ENCODE results near the gene VAV2. TPM values are rescaled to one million over a fixed set of nuclear protein-coding genes. Genes with fewer than 3 reads are reported as not detected.

VAV2 gene
- total and polyA plus RNA-seq, 5 donors from 2014 or later: 0.24 to 0.67 (median 0.37) TPM; not detected in 1

GRCh38 chr9:134025606-134026541, 33.8 kb upstream of the VAV2 start:
- no peaks in the 10 kb centered on the region for H3K36me3 Mint-ChIP-seq
- Histone ChIP-seq H3K4me1 (ENCODE audit: control insufficient read depth, insufficient read depth, low read length, poor library complexity, severe bottlenecking) (peaks cover 12% of the 10 kb centered on the region), H3K9me3 (ENCODE audit: control insufficient read depth in 2 of 2, low read length in 2 of 2) (no peaks in the 10 kb centered on the region), H3K27me3 (ENCODE audit: control insufficient read depth, insufficient read depth, low read length) (no peaks in the 10 kb centered on the region), H3K36me3 (ENCODE audit: control insufficient read depth, insufficient read depth, low read length) (no peaks in the 10 kb centered on the region), H3K27ac (ENCODE audit: insufficient read depth, low read length, poor library complexity, severe bottlenecking) (peak overlapping the region; percentile 41), H3K4me3 (ENCODE audit: low read depth, low read length) (peak overlapping the region; percentile 75)
- peaks cover 2 to 24% (median 8%) of the 10 kb centered on the region in 4 donors for H3K4me1 Mint-ChIP-seq
- H3K4me3 Mint-ChIP-seq: peak overlapping the region; percentile 55 to 90 (median 85)
- peak in 2 of 3 donors; percentile 31 to 70 for DNase-seq
- ATAC-seq (ENCODE audit: low read depth in 2 of 2): peak; percentile 8 to 24
- no peak overlapping the region for H3K27ac Mint-ChIP-seq
- H3K27me3 Mint-ChIP-seq: no peaks in the 10 kb centered on the region
- H3K9me3 Mint-ChIP-seq: no peaks in the 10 kb centered on the region

DNA sequence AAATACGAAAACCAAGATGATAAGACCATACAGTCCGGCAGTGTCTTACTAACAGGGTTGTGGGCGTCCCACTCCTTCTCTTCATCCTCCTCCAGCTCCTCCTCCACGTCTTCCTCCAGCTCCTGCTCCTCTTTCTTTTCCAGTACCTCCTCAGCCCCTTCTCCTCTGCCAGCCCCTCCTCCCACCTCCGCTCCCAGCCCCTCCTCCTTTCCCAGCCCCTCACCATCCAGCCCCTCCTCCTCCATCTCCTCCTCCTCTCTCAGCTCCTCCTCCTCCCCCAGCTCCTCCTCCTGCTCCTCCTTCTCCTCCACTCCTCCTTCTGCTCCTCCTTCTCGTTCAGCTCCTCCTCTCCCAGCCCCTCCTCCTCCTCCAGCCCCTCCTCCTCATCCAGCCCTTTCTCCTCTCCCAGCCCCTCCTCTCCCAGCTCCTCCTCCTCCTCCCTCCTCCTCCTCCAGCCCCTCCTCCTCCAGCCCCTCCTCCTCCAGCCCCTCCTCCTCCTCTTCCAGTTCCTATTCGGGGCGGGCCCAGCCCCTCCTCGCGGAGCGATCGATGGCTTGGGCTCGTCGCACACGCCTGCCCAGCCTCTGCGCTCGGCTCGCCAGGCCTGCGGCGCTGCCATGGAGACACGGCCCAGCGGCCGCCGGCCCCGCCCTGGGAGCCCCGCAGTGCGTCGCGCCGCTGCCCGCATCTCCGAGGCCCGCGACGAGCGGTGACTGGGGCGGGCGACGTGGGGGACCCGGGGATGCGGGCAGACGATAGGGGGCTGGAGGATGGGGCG, 32.9 kb upstream of the VAV2 start, which contains the start of gene BRD3OS:
TSS of gene BRD3OS (plus strand) at position 654 of the 778 bp plus-strand sequence. CDS start 1,267 bp downstream, outside the sequence.
- Mint-ChIP-seq H3K27me3 (no peaks in the 10 kb centered on the region), H3K4me3 (peak within 1 kb of the TSS; percentile 55 to 90 (median 85)), H3K9me3 (no peaks in the 10 kb centered on the region), H3K36me3 (no peaks in the 10 kb centered on the region), H3K4me1 (peaks cover 2 to 24% (median 8%) of the 10 kb centered on the region in 4 donors), H3K27ac (peak within 1 kb of the TSS; percentile 49 to 67 (median 52))
- no peaks in the 10 kb centered on the region for H3K36me3 ChIP-seq (ENCODE audit: control insufficient read depth, insufficient read depth, low read length)
- peaks cover 12% of the 10 kb centered on the region for H3K4me1 ChIP-seq (ENCODE audit: control insufficient read depth, insufficient read depth, low read length, poor library complexity, severe bottlenecking)
- H3K27me3 ChIP-seq (ENCODE audit: control insufficient read depth, insufficient read depth, low read length): no peaks in the 10 kb centered on the region
- ATAC-seq (ENCODE audit: low read depth in 2 of 2): peak; percentile 92
- peak within 1 kb of the TSS; percentile 75 for H3K4me3 ChIP-seq (ENCODE audit: low read depth, low read length)
- H3K27ac ChIP-seq (ENCODE audit: insufficient read depth, low read length, poor library complexity, severe bottlenecking): peak within 1 kb of the TSS; percentile 41
- DNase-seq: peak; percentile 88 to 96 (median 92)
- H3K9me3 ChIP-seq (ENCODE audit: control insufficient read depth in 2 of 2, low read length in 2 of 2): no peaks in the 10 kb centered on the region

DNA sequence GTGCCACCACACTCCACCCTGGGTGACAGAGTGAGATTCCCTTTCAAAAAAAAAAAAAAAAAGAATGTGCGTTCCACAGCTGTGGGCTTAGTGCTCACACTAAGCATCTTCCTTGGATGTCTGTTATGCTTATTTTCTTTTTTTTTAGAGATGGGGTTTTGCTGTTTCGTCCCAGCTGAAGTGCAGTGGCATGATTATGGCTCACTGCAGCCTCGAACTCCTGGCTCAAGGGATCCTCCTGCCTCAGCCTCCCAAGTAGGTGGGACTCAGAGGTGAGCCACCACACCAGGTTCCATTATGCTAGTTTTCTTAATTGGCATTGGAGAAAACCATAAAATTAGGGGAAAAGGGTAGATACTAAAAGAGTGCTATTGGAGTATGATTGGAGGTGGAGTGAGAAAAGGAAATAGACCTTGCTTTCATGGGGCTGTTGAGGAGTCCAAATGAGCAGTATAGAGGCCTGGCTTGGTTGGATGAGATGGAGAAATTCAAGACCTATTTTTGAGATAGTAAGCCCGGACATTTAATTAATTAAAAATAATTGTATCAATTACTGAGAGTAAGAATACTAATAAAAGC, 32.2 kb upstream of the VAV2 start:
- H3K27ac Mint-ChIP-seq: peak overlapping the region; percentile 49 to 67 (median 52)
- H3K27me3 ChIP-seq (ENCODE audit: control insufficient read depth, insufficient read depth, low read length): no peaks in the 10 kb centered on the region

GRCh38 chr9:134014946-134015345, 22.8 kb upstream of the VAV2 start:
- Histone ChIP-seq H3K27me3 (ENCODE audit: control insufficient read depth, insufficient read depth, low read length) (no peaks in the 10 kb centered on the region), H3K9me3 (ENCODE audit: control insufficient read depth in 2 of 2, low read length in 2 of 2) (no peaks in the 10 kb centered on the region), H3K27ac (ENCODE audit: insufficient read depth, low read length, poor library complexity, severe bottlenecking) (no peak overlapping the region), H3K4me3 (ENCODE audit: low read depth, low read length) (no peak overlapping the region), H3K36me3 (ENCODE audit: control insufficient read depth, insufficient read depth, low read length) (no peaks in the 10 kb centered on the region), H3K4me1 (ENCODE audit: control insufficient read depth, insufficient read depth, low read length, poor library complexity, severe bottlenecking) (no peaks in the 10 kb centered on the region)
- no peaks in the 10 kb centered on the region for H3K36me3 Mint-ChIP-seq
- ATAC-seq (ENCODE audit: low read depth in 2 of 2): no peak
- peaks cover 0 to 3% (median 0%) of the 10 kb centered on the region in 7 donors for H3K9me3 Mint-ChIP-seq
- no peak overlapping the region for H3K4me3 Mint-ChIP-seq
- no peak overlapping the region for H3K27ac Mint-ChIP-seq
- no peaks in the 10 kb centered on the region for H3K4me1 Mint-ChIP-seq
- H3K27me3 Mint-ChIP-seq: no peaks in the 10 kb centered on the region
- DNase-seq: no peak

More for the DNA sequence above, 32.2 kb upstream of the VAV2 start:
- H3K4me1 ChIP-seq (ENCODE audit: control insufficient read depth, insufficient read depth, low read length, poor library complexity, severe bottlenecking): peaks cover 12% of the 10 kb centered on the region
- peak overlapping the region; percentile 55 to 85 (median 82) for H3K4me3 Mint-ChIP-seq
- DNase-seq: peak in 1 of 3 donors; percentile 6
- H3K4me1 Mint-ChIP-seq: peaks cover 2 to 24% (median 8%) of the 10 kb centered on the region in 4 donors
- peak overlapping the region; percentile 37 for H3K4me3 ChIP-seq (ENCODE audit: low read depth, low read length)
- ATAC-seq (ENCODE audit: low read depth in 2 of 2): no peak
- H3K27ac ChIP-seq (ENCODE audit: insufficient read depth, low read length, poor library complexity, severe bottlenecking): no peak overlapping the region
- H3K9me3 Mint-ChIP-seq: no peaks in the 10 kb centered on the region
- no peaks in the 10 kb centered on the region for H3K9me3 ChIP-seq (ENCODE audit: control insufficient read depth in 2 of 2, low read length in 2 of 2)
- no peaks in the 10 kb centered on the region for H3K36me3 ChIP-seq (ENCODE audit: control insufficient read depth, insufficient read depth, low read length)
- no peaks in the 10 kb centered on the region for H3K27me3 Mint-ChIP-seq
- H3K36me3 Mint-ChIP-seq: no peaks in the 10 kb centered on the region

DNA sequence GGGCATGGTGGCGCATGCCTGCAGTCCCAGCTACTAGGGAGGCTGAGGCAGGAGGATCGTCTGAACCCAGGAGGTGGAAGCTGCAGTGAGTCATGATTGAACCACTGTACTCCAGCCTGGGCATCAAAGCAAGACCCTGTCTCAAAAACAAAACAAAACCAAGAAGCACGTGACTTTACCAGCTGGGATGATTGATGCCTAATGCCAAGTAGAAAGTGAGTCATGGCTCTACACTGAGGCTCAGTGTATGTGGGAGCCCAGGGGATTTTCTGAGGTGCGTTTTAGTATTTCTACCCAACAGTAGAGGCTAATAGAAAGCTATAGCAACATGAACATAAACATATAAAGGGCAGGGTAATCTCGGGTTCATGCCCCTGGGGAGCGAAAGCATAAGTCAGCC, 19.3 kb upstream of the VAV2 start:
- DNase-seq (no peak), ATAC-seq (ENCODE audit: low read depth in 2 of 2) (no peak)
- Histone ChIP-seq H3K27me3 (ENCODE audit: control insufficient read depth, insufficient read depth, low read length) (no peaks in the 10 kb centered on the region), H3K4me1 (ENCODE audit: control insufficient read depth, insufficient read depth, low read length, poor library complexity, severe bottlenecking) (no peaks in the 10 kb centered on the region), H3K27ac (ENCODE audit: insufficient read depth, low read length, poor library complexity, severe bottlenecking) (no peak overlapping the region), H3K4me3 (ENCODE audit: low read depth, low read length) (no peak overlapping the region), H3K9me3 (ENCODE audit: control insufficient read depth in 2 of 2, low read length in 2 of 2) (no peaks in the 10 kb centered on the region), H3K36me3 (ENCODE audit: control insufficient read depth, insufficient read depth, low read length) (no peaks in the 10 kb centered on the region)
- no peaks in the 10 kb centered on the region for H3K27me3 Mint-ChIP-seq
- no peak overlapping the region for H3K27ac Mint-ChIP-seq
- H3K36me3 Mint-ChIP-seq: no peaks in the 10 kb centered on the region
- peaks cover 0 to 8% (median 0%) of the 10 kb centered on the region in 7 donors for H3K9me3 Mint-ChIP-seq
- H3K4me1 Mint-ChIP-seq: no peaks in the 10 kb centered on the region
- no peak overlapping the region for H3K4me3 Mint-ChIP-seq

DNA sequence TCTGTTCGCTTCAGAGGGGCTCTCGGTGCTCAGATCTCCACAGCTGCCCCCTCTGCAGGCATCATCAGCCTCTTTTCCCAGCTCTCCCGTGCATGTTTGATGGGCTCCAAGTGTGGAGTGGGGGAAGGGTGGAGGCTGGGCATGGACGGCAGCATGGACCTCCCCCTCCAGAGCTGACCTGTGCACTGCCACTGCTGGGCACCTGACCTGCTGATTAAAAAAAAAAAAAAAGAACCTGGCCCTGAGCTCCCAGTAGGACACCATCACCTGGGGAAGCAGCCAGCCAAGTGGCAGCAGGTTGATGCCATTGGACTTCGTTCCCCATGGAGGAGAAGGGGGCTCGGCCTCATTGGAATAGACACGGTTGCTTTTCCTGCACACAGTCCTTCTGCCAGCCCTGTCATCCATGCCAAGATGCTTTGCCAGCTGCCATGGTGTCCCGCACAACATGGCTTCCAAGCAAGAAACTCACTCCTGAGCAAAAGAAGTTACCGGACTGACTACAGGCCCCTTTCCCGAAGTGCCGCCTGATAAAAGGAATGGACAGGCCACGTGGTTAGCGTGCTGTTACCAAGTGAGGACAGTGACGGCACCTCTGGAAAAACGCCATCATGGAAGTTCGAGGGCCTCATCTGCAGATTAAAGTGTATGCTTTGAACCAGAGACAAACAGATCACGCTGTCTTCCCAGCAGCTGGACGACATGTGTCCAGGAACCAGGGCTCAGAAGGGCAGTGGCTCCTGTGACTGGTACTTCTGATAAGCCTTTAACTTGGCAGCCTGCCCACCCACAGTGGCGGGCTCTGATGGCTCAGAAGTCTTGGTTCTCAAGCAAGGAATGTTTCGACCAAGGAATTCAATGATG, 18.4 kb upstream of the VAV2 start:
- H3K9me3 ChIP-seq (ENCODE audit: control insufficient read depth in 2 of 2, low read length in 2 of 2): no peaks in the 10 kb centered on the region
- no peak overlapping the region for H3K4me3 Mint-ChIP-seq
- no peaks in the 10 kb centered on the region for H3K36me3 Mint-ChIP-seq
- no peak overlapping the region for H3K27ac Mint-ChIP-seq
- ATAC-seq (ENCODE audit: low read depth in 2 of 2) (no peak), DNase-seq (no peak)
- H3K4me3 ChIP-seq (ENCODE audit: low read depth, low read length): no peak overlapping the region
- H3K27ac ChIP-seq (ENCODE audit: insufficient read depth, low read length, poor library complexity, severe bottlenecking): no peak overlapping the region
- H3K36me3 ChIP-seq (ENCODE audit: control insufficient read depth, insufficient read depth, low read length): no peaks in the 10 kb centered on the region
- H3K4me1 Mint-ChIP-seq: no peaks in the 10 kb centered on the region
- no peaks in the 10 kb centered on the region for H3K27me3 ChIP-seq (ENCODE audit: control insufficient read depth, insufficient read depth, low read length)
- no peaks in the 10 kb centered on the region for H3K27me3 Mint-ChIP-seq
- H3K9me3 Mint-ChIP-seq: peaks cover 0 to 8% (median 0%) of the 10 kb centered on the region in 7 donors
- H3K4me1 ChIP-seq (ENCODE audit: control insufficient read depth, insufficient read depth, low read length, poor library complexity, severe bottlenecking): no peaks in the 10 kb centered on the region

DNA sequence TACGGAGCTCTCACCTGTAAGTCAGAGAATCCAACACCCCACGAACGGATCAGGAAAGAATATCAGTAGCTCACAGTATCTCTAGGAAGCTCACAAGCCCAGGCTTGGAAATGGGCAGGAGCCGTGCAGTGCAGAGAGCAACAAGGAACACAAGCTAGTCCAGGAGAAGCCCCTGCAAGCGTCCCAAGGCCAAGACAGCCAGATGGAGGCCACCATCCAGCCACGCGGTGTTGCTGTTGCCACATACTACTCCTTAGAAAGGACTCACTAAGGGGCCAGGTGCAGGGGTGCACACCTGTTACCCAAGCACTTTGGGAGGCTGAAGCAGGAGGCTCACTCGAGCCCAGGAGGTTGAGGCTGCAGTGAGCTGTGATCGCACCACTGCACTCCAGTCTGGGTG, 15.4 kb upstream of the VAV2 start:
- Mint-ChIP-seq H3K4me3 (no peak overlapping the region), H3K4me1 (no peaks in the 10 kb centered on the region), H3K27ac (no peak overlapping the region), H3K27me3 (peaks cover 5% of the 10 kb centered on the region), H3K36me3 (no peaks in the 10 kb centered on the region), H3K9me3 (peaks cover 0 to 8% (median 0%) of the 10 kb centered on the region in 7 donors)
- Histone ChIP-seq H3K4me1 (ENCODE audit: control insufficient read depth, insufficient read depth, low read length, poor library complexity, severe bottlenecking) (no peaks in the 10 kb centered on the region), H3K27ac (ENCODE audit: insufficient read depth, low read length, poor library complexity, severe bottlenecking) (no peak overlapping the region), H3K36me3 (ENCODE audit: control insufficient read depth, insufficient read depth, low read length) (no peaks in the 10 kb centered on the region), H3K9me3 (ENCODE audit: control insufficient read depth in 2 of 2, low read length in 2 of 2) (no peaks in the 10 kb centered on the region), H3K27me3 (ENCODE audit: control insufficient read depth, insufficient read depth, low read length) (no peaks in the 10 kb centered on the region), H3K4me3 (ENCODE audit: low read depth, low read length) (no peak overlapping the region)
- no peak for ATAC-seq (ENCODE audit: low read depth in 2 of 2)
- DNase-seq: no peak

All from CD4-positive, CD25-positive, alpha-beta regulatory T cell (primary cell).